HG03066 (cell line): Measurements from ENCODE around the gene RHBG.

Experiments
- ATAC-seq: cut with Tn5 transposase; IDR thresholded peaks from one replicate; pipeline ENCODE4 v1.9.1; 2021; ENCODE audit warnings: low read depth; ENCODE audit not compliant: unreplicated experiment

RHBG gene

DNA sequence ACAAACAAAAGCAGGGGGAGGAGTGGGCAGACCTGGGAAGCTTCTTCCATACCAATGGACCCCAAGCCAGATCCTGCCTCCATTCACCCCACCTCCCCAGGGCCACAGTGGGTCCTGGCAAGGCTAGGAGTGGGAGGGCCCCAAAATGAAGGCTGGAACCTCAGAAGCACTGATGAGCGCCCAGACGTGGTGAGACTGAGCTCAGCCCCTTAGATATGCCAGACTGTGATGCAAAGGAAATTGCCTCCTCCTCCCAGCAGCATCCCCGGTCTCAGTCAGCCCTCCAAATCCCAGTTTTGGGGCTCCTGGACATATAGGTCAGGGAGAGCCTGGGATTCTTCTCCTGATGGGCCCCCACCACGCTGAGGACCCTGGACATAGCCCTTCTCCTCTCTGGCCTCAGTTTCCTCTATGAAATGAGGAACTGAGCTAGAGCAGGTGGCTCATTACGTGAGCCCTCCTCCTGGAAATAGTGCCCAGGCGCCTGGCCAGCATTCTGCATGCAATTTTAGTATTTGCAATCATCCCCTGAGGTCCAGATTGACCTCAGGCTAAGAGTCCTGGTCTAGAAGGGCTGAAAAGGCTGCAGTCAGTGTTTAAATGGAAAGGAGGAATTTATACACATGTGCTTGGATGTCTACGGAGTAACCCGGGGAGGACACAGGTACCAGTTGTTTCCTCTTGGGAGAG is 33.5 kb downstream of the RHBG start:
- no peak for ATAC-seq

DNA sequence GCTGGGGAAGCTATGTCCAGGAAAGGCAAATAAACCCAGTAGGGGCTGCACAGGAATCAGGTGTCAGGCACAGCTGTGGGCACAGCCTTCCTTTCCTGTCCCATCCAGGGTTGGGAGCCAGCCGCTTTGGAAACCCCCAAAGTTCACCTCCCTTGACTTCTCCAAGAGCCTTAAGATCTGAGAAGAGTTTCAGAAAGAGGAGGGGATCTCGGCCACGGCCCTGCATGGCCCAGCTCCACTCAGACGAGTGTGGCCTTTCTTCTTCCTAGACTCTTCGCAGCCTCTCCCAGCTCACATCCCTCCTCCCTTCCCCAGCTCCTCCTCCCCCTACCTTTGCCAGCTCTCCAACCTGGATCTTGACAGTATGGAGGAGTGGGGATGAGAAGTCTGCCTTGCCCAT is 36.7 kb downstream of the RHBG start:
- no peak for ATAC-seq

DNA sequence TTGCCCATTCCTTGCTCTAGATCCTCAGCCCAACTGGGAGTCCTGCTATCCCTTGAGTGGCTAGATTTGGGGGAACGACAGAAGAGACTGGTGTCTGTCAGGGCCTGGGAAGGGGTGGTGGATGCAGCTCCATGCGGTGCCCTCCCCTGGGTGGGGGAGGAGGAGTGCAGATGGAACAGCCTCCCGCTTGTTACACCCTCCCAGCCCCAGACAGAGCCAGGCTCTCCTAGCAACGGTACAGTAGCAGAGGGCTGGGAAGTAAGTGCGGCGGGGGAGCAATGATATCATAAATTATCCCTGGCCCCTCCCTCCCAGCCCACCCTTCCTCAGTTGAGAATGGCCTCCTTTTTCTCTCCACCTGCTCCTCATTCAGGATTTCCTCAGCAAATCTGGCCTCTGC is 37.2 kb downstream of the RHBG start:
- ATAC-seq, result no peak

DNA sequence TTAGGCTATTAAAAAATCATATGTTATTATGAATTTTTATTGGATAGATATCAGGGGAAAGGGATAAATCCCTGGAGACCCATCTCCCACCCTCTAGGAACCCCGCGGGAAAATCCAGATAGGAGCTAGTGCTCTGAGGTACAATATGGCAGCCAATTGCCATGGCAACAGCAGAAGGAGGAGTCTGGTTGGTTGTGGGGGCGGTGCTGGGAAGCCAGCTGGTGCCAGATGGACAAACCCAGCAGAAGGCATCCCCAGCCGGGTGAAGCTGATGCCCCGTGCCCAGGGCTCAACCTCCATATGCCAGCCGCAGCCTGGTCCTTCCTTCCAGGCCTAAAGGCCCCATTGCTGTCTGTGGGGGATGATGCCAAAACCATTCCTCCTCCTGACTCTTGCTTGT is 38.3 kb downstream of the RHBG start:
- no peak for ATAC-seq

DNA sequence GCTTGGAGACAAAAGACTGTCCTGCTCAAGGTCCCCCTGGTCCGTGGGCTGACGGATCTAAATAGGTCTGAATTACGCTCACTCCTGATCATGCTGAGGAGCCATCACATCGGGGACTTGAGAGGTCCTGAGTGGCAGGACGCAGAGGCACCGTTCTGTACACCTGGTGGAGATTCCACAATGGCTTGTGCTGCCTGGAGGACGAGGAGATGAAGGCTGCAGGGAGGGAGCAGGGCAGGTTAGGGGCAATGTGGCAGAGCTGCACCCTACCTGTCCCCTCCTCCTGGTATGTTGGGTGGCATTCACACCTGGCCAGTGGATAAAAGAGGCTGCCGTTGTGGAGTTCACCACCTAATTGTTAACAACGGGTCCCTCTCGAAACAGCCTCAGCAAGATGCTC is 38.7 kb downstream of the RHBG start:
- ATAC-seq, result no peak

DNA sequence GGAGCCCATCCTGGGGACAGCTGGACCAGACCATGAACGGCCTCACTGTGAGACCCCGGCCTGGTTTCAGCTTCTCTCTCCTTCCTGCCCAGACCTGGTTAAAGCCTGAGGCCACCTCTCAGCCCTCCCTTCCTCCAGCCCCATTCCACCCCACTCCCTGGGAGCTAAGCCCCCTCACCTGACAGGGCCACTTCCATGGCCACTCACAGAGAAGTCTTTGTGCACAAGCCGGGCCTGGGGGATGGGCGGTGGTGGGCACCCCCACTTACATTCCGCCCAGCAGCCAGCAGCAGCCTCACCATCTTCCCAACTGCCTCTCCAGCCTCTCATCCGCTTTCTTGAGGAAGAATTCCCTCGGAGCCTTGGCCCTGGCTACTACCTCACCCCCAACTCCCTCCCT is 40.4 kb downstream of the RHBG start:
- ATAC-seq, result no peak

DNA sequence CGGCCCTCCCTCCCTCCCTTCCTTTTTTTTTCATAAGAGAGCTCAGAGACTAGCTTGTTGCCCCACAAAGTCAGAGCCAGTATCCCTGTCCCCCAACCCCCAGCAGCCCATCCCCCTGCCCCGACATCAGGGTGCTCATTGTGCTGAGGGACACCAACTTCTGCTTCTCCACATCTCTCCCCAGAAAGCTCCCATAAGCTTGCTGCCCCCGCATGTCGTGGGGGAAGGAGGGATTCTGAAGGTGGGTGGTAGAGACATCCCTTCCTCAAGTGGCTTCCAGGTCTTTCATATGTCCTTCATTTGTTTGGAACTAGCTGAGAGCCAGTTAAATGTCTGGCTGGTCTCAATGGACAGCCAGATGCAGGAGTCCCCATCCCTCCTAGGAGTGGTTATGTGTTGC is 41.2 kb downstream of the RHBG start:
- no peak for ATAC-seq

DNA sequence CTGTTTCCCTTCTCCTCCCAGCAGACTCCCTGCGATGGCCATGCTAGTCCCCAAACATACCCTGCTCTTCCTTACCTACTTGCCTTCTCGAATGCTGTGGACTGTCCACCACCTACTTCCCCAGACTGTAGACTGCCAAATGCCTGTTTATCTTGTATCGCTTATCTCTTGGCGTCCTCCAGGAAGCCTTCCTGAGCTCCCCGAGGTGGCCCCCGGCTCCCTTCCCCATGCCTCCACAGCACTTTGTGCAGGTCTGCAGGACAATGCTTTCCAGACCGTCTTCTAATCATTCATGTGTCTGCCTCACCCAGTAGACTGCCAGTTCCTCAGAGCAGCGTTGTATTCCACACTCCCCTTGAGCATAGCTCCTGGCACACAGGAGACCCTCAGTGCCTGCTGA is 41.7 kb downstream of the RHBG start:
- ATAC-seq, result no peak

DNA sequence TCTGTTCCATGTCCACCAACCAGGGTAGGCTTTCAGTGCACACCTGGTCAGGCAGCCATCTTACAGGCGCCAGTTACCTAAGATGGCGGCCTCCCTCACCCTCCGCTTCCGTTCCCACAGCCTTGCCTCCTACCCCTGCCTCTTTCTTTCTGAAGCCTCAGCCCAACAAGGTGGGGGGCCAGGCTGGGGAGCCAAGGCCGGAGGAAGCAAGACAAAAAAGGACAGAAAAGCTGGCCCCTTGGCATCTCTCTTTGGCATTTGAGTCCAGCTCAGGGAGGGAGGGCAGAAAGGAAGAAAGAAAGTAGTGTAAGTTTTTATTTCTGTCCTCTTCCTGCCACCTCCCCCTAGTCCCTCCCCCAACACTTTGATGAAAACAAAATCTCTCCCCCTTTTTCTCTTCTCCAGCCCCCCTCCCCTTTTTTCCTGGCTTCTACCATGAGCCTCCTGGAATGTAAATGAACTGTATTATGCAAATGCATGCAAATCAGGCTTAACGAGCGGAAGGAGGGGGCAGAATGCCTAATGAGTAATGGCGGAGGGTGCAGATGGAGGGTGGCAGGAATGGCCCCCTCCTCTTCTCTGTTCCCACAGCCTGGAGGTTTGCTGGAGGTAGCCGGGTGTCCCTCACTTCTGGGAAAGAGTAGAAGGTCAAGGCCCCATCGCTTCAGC is 43.8 kb downstream of the RHBG start:
- ATAC-seq, result no peak

DNA sequence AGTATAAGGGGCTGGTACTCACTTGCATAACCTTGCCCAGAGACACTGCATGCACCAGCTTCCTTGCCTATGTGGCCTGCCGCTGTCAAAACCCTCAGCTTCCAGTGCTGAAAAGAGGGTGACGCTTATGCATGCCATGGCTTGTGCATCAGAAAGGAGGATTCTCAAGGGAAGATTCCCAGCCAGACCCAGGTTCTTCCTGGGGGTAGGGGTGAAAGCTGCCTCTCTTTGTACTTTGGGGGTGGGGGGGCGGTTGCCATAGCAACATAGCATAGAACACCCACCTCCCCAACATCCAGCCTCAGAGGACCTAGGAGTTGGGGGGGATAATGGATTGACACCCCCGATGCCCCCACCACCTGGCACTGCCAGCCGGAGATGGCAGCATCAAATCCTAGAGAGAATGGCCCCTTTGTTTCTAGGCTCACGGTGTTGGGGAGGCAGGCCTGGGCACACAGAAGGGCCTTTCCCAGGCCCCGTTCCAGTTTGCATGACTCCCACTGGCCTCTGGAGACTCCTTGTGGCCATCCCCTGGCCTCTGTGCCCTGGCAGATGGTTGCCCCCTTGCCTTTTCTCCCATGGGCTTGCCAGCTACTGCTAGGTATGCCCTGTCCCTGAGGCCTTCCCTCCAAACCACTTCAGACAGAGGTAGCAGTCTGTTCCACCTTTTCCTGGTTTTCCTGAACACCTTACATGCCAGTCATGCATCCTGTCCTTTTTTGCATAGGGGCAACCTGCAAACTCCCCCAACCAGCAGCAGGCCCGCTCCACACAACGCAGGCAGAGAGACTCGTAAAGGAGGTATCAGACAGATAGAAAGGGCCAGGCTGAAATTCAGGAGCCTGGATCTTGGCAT is 44.6 kb downstream of the RHBG start:
- ATAC-seq, result no peak

DNA sequence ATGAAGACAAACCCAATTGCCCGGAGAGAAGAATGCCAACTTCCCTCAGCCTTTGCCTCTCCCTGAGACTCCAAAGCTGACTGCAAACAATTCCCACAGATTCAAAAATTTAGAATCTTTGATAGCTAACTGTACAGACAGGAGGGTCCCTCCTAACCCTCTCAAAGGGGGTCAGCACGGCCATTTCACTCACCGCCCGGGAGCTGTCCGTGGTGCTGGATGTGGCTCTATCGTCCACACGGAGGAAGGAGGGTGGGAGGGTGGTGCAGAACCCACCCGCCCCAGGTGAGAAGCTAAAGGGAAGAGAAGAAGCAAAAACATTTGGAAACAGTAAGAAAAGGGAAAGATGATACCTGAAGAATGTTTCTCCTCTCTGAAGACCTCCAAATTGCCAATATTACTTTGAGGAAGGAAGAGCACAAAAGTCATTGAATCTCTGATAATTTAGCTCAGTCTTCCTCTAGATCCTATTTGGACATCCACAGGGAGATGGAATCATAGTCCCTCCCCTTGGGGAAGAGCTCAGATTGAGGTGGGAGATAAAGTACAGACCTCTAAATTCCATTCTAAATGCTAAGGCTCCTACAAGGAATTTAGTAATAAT is 45.6 kb downstream of the RHBG start:
- ATAC-seq, result no peak

DNA sequence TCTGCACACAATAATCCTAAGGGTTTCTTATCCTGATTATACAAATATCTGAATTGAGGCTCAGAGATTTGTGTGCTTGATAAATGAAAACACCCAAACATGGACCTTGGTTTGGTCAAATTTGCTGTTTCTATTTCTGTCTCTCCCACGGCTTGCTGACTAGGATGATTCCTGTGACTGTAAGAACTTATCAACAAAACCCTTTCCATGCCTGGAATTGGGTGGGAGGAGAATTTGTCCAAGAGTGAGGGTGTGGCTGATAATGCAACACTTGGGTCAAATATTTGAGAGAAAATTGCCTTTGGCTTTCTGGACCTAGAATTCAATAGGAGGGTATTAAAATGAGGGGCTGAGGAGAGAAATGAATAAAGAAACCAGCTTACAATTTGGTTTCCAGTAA is 48.0 kb downstream of the RHBG start:
- ATAC-seq, result no peak

DNA sequence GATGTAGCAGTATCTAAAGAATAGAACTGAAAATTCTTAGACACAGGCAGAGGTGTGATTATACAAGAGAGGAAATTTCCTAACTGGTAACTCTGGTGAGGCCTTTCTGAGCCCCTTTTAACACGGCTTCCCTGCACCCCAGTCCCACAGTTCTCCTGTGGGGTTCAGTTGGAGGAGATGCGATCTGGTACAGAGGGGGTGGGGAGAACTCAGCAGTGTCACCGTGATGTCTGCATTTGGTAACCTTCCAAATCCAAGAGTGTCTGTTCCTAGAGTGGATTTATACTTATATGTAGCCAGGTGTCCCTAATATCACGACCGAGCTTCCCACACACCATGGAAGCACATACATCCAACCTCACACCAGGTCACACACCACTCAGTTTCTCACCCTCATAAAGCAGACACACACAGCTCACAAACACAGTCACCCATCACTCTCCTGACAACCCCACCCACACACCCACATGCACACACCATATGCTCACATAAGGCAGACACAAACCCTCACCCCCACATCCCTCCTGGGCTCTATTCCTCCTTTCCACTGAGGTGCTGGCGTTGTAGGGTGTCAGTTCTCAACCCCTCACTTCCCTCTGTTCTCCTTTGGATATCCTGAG is 48.5 kb downstream of the RHBG start:
- ATAC-seq, result no peak

DNA sequence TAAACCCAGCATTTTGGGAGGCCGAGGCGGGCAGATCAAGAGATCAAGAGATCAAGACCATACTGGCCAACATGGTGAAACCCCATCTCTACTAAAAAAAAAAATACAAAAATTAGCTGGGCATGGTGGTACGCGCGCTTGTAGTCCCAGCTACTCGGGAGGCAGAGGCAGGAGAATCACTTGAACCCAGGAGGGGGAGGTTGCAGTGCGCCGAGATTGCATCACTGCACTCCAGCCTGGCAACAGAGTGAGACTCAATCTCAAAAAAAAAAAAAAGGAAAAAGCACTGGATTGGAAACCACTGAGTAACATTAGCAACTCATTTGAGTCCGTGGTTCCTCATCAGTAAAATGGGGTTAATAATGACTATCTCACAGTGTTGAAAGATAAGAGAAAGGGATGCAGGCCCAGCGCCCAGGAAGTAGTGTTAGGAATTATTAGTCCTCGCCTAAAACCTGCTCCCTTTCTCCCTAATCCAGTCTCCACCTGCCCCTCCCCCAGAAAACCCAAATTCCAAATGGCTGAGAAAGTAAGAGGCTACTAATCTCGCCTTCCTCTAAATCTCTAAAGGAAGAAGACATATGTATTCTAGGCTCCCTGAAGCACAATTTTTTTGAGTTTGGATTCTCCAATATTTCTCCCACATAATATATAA is 49.5 kb downstream of the RHBG start:
- no peak for ATAC-seq

DNA sequence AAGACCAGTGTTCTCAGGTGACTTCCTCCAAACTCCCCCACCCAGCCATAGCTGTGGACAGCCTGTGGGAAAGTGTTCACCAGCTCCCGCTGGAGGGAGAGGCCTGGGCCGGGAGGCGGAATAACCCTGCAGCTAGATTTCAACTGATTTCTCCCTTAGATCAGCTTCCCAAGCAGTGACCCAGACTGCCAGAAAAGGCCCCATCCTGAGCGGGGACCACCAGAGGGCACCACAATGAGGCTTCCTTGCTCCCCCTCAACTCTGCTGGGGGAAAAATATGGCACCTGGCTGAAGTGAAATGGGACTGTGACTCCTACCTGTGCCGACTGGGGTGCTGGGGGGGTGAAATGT is 50.8 kb downstream of the RHBG start:
- ATAC-seq, result no peak

DNA sequence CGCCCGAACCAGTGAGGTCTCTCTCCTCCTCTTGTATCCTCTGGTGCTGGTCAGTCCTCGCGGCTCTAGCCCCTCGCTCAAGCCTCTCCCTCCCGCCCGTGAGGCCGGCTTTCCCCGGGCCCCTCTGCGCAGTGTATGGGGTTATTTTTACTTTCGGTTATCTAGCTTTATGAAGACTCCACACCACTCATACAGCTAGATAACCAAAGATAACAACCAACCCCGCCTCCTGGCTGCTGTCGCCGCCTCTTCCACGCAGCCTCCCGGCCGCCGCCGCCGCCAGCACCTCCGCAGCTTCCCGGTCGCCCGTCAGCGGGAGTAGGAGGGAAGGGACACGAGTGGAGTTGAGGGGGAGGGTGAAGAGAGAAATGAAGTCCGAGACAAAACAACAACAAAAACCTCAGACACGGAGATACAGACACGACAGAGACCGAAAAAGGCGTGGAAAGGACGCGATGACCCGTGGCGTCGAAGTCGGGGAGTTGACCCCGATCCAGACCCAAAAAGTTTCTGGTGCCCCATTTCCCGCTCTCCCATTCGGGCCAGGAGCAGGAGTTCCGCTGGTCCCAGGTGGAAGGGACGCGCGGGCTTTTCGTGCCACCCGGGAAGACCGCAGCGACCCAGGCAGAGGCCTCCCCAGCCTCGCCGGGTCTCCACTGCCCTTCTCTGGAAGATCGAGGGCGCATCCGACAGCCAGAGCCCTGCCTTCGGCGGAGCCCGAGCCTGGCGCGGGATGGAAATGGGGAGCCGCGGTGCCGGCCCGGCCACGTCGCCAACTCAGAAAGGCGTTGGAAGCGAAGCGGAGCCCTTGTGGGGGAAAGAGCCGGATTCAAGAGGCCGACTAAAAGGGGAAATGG is 51.4 kb downstream of the RHBG start:
- no peak for ATAC-seq

DNA sequence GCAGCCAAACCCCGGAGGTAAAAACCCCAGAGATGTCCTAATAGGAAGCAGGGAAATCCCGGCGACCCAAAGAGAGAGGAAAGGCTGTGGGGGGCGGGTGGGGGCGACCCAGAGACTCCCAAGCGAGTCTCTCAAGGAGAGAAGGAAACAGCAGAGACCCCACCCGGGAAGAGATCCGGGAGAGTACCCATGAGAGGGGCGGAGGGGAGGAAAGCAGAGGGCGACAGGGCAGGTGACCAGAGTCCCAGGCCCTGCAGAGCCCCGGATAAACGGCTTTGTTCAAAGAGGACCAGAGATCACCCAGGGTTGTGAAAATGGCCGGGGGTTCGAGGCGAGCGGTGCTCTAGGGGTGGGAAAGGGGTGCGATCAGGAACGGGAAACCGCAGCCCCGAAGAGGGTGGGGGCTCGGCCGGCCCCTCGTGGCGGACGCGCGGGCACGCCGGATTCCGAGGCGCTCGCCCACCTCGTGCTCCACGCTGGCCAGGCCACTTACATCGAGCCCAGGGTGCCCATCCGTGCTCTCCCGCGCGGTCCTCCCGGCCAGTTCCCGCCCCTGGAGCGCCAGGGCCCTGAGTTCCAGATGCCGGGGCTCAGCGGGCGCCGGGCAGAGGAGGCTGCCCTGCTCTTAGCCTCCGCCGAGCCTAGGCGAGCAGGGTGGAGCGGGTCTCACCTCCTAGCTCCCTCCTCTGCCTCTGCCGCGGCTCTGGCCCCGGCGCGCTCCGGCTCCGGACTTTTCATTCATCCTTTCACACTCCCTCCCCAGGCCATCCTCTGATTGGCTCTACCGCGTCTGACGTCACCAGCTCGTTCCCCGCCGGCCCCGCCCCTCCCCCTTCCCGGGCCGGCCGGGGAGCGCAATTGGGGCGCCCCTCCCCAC is 52.3 kb downstream of the RHBG start:
- ATAC-seq, result no peak

DNA sequence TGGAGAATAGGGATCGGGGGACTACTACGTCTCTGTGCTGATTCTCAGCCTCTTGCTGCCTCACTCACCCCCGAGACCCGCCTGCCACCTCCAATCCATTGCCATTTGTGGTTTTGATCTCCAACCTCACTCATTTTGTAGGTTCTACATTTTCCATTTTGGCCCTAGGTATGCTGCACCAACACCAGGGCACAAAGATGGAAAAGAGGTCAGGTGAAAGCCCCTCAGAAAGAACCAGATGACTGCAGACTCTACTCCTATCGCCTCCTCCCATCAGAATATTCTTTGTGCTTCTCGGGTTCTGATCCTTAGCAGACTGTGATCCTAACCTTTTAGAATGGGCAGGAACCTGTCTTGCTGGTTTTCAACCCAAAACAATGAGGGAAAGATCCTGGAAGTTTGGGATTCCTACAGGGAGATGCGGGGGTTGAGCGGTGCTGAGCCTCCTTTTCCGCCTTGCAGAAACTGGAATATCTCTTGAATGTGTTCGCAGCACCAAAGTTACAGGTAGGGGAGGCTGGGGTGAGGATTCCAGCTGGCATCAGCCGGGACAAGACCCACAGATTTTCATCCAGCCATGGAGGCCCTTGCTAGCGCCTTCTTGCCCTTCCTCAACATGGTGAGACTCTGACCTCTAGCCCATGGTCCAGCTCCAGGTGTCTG is 53.1 kb downstream of the RHBG start:
- no peak for ATAC-seq
